Activated naive CD8-positive, alpha-beta T cell treated with anti-CD3 and anti-CD28 coated beads, Interleukin-2, amount 50 U/mL, for 16 hours (primary cell): ENCODE results near the gene DUSP14.

Experiments used
- DNase-seq: peaks from one replicate; pipeline ENCODE4 v3.0.0-alpha.2; 2020; ENCODE audit warnings: low read depth, low spot score

The DUSP14 gene

DNA sequence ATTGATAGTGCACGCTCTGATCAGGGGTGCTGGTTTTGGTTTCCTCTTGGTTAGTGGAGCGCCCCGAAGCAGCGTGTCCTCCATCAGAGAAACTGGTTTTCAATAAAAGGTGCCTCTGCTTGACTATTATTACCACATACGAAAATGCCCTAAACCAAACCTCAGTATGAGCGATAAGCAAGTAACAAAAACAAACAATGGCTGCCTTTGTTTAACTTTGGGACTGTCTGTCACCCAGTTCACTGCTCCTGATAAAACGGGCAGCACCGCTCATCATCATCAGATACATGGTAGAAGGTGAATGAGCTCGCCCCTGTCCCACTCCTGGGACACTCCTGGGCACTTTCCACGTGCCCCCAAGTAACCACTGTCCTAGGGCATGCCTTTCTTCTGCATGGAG lies 24.0 kb downstream of the DUSP14 start:
- DNase-seq = no peak

DNA sequence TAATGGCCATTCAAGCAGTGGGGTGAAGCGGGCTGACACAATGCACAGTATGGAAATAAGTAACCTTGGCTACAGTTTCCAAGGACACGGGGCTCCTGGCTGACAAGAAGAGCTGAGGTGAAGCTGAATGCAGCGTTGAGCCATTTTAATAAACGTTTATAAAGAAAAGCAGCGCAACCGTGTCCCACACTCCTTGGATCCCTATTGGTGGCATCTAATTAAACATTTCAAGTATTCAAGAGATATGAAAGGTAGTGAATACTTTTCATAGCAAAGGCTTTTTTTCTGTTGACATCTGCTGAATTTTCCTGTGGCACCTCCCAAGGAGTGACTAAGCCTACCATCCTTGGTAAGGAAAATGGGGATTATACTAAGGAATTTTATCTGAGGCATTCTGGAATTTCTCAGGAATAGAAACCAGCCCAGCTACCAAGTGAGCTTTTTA lies 26.5 kb downstream of the DUSP14 start:
- no peak for DNase-seq

DNA sequence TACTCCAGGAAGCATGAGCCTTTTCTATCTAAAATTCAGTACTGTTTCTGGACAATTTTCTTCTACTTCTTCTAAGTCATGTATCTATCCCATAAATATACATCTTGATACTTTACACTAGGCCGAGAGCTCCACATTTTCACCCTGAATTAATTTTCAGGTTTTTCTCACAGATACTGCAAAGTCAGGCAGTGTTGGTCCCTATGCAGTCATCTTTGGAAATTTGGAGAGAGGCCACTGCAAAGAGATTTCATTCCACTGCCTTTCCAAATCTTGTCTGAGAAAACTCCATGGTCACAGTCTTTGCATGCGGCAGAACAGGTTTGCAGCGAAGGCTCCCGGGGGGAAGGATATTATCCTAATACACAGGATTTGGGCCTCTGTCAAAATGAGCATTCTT lies 28.2 kb downstream of the DUSP14 start:
- no peak for DNase-seq

DNA sequence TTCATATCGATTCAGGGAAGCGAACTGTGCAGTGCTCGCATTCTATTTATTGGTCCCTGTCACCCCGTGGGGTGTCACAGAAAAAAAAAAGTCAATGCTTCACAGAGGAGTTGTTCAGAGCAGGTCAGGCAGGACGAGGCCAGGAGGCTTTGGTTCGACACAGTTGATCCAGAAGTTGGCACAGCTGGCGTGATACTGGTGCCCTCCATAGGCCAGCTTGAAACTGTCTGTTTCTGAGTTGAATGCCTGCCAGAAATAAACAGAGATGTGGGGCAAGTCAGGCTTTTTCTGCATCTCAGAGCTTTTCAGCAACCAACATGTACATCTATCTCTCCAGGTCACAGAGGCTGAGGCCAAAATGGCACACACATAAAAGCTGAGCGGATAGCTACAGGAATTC lies 29.1 kb downstream of the DUSP14 start:
- no peak for DNase-seq

DNA sequence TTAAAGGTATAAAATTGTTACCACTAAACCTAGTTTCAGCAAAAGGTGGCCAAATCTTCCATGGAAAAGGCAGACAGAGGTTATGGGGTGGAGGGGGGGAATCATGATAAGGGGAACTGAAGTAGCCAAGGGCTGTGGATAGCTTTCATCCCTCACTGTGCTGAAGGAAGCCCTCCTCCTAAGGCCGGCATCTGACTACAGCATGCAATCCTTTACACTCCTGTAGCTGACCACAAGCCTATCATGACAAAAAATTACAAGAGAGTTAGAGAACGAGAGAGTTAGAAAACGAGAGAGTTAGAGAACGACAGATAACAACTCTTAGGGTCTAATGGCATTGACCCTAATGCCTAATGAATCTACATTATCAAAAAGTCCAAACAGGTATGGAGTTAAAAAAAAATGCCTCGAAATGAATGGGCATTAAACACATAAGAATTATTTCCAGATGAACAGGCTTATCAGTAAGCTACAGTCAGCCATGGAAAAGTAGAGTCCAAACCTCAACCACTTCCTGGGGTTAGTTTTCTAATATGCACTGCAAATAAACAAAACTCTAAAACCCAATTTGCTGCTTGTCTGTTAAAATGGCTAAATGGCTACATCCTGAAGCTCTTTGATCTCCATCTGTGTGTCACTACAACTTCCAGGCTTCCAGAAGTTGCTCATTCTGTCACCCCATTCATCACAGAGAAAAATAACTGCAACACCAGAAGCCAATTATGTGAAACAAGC lies 29.7 kb downstream of the DUSP14 start:
- DNase-seq = no peak

DNA sequence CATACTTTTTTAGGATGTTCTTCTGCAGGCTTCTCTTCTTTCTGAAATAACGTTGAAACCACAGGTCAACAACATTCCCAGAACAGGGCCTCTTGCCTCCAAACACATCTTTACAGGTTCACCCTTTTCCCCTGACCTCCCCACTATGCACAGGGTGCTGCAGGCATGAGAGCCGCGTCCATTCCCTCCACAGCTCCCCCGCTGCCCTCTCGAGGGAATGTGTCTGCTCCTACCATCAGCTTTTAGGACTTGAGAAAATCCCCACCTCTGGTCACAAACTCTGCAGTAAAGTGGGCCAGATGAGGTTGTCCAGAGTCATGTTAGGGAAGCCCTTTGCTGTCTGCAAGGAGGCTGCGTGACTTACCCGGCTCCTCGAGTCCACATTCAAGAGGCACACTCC lies 30.5 kb downstream of the DUSP14 start:
- no peak for DNase-seq

DNA sequence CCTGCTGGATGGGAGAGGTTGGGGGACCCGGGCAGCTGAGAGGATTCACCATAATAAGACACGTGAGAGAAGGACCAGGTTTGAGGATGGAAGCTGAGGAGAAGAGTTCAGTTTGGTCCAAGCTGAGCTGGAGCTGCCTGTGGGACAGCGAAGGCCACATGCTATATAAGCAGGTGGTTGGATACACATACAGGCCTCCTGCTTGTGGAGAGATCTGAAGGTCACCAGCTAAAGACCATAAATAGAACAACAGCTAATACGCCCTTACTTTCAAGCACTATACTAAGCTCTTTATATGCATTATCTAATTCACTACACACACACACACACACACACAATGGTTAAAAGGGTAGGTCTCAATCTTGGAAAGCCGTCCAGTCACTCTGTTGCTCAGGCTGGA lies 32.1 kb downstream of the DUSP14 start:
- no peak for DNase-seq

DNA sequence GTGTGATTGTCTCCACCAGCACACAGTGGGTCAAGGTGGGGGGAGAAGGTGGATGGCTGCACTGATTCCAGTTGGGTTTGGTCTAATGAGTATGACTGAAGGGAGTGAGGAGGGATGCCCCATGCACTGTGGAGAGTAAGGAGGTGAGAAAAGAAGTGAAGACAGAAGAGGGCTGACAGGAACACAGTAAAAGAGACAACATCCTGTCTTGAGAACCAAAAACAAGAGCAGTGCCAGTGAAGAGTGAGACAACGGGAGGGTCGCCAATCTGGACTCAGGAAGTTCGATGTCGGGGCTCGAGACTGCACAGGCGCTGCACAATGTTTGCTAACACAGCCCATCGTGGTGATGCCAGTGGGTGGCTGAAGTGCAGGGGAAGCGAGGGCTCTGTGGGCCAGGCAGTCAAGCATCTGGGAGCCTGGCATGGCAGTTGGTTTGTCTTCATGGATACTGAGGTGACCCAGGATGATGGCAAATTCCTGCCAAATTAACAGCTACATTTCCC lies 34.1 kb downstream of the DUSP14 start:
- DNase-seq = no peak

DNA sequence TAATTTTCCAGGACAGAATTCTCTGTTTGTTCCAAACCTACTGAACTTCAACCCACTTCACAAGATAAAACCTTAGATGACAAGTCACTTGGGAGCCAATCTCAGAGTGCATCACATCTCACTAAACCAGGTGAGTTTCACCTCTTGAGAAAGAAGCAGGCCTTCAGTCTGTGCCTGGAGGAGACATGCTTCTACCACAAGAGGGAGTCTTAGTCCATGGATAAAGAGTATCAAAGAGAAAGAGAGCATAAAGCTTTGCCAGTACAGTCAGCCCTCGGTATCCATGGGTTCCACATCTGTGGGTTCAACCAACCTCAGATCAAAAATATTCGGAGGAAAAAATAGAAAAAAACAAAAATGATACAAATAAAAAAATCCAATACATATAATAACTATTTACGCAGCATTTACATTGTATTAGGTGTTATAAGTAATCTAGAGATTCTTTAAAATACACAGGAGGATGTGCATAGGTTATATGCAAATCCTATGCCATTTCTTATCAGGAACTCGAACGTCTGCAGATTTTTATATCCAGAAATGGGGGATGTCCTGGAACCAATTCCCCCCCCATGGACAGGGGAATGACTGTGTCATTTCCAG lies 37.7 kb downstream of the DUSP14 start:
- DNase-seq = no peak

DNA sequence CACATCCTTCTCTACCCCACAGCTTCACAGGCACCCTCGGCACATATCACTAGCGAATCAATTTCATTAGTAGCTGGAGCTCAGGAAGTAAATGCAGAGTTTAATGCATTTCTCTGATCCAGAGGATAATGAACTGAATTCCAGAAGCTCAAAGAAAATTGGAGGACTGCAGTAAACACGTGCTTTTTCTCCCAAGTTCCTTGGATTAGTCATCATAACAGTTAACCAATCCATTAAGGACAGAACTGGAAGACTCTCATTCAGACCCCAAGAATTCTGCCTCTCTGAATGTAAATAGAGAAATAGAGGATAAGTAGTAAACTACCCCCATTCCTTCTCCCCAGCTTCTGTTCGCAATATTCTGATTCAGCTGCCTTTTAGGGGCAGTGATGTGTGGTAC lies 40.7 kb downstream of the DUSP14 start:
- DNase-seq = no peak

DNA sequence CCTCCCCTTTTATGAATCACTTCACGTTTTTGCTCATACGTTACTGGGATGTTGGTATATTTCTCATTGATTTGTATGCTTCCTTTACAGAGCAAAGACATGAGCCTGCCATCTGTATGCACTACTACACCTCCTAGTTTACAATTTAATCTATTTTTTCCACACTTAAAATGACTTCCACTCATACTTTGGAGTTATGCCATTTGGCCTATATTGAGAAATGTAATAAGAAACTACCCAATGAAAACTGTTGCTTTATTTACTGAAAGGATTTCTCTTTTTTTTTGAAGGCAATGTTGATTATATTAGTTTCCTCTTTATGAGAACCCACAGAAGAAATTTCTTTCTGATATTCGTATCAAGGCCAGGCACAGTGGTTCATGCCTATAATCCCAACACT lies 43.1 kb downstream of the DUSP14 start:
- DNase-seq = no peak

DNA sequence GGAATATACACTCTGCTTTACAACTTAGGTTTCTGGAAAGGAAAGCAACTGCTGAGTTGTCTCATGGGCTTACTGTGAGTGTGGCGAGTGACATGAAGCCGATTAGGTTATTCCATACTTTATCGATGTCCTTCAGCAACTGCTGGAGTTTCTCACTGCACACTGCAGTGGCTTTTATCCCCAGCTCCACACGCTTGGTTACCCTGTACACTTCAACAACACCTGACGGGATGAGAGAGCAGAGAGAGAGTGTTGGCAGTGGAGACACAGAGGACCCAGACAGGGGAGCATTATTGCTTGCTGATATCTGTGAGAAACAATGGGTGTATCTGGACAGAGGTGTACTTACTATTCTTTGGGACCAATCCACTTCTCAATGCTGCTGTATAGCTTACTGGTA lies 46.2 kb downstream of the DUSP14 start:
- DNase-seq = no peak

DNA sequence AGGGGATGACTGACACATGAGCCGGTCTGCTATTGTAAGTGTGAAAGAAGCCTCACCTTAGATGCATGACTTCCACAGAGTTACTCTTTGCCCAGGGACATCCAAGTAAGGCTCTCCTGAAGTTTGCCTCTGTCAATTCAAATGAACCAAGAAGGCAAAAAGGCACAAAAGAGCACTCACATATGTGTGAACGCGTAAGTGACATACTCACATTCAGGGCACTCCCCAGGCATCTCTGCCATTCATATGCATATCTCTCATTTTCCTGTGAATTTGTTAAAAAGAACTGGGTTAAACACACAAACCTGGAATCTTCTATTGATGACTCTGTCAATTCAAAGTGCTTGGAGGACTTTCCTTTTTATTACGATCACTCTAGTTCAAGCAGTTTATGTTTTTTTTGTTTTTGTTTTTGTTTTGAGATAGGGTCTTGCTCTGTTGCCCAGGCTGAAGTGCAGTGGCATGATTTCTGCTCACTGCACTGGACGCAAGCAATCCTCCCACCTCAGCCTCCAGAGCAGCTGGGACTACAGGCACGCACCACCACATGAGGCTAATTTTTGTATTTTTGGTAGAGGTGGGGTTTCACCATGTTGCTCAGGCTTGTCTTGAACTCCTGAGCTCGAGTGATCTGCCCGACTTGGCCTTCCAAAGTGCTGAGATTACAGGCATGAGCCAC lies 49.4 kb downstream of the DUSP14 start:
- no peak for DNase-seq

DNA sequence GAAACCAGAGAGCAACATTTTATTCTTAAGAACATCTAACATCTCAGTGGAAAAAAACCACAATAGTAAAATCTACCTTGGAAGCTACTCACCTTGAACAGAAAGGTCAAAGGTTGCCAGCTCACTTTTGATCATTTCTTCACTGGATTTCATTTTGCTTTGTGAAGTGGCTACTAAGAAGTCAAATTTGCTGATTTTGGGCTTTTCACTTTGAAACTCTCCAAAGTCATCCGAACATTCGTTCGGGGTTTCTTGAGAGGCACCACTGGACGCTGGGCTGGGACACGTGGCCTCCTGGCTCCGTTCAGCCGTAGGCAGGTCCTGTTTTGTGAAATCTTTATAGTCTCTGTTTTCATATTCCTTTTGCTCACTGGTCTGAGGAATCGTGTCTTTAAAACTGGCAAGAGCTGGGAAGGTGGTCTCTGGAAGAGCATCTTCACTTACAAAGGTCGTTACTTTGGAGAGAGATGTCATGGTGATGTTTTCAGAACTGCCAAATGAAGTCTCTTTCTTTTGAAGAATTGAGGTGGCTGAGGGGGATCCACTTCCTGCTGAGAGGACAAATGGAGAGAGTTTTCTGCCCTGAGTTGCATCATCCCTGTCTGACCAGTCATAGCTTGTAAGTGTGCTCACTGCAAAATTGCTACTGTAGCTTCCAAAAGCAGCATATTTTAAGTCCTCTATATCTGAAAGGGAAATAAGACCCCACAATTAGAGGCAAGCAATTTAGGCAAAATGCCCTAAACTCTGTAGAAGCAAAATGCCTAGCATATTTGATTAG lies 52.4 kb downstream of the DUSP14 start:
- DNase-seq = no peak

DNA sequence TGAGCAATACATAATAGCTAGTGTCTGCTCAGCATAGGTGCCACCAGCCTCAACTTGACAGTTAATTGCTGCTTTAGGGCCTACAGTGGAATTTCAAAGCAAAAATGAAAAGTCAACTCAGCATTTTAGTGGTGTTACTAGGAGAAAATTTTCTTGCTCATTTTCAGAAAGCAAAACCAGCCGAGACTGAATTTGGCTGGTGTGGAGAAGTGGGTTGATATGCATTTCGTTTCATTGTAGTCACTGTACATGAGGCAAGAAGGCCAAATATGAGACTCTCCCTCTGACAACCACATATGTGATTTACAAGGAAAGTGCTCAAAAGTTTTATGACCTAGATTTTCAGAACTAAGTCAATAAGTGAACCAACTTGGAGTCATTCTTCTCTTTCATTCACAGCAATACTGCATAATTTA lies 54.0 kb downstream of the DUSP14 start:
- DNase-seq = no peak

DNA sequence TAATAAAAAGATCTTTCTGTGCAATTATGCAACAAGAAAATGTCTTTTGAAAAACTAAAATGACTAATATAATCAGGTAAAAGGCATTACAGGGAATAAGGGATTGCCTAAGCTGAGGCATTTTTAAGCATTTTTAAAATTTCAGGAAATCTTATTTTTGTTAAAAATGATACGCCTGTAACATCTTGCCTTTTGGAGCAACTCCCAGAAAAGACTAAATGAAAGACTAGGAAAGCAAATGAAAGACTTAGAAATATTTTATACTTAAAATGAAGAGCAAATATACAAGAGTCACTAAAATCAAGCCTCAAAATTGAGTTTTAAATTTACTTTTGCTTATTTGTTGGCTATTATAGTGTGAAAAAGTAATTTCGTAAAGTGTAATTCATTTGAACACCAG lies 55.8 kb downstream of the DUSP14 start:
- DNase-seq = no peak

DNA sequence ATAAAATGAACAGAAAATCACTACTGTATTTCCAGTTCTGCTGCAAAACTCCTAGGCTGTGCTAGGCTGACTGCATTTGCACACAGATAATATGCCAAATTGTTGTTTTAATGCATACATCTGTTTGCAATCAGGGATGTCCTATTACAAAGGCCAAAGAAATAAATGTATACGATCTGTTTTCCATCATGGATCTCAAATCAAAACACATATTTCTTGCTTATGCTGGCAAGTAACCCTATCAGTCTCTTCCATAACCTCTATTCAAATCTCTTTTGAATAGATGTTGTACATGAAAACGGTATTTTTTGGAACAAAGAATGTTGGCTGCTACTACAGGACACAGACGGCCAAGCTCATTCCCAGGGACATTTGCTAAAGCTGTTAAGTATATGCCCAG lies 56.6 kb downstream of the DUSP14 start:
- no peak for DNase-seq

DNA sequence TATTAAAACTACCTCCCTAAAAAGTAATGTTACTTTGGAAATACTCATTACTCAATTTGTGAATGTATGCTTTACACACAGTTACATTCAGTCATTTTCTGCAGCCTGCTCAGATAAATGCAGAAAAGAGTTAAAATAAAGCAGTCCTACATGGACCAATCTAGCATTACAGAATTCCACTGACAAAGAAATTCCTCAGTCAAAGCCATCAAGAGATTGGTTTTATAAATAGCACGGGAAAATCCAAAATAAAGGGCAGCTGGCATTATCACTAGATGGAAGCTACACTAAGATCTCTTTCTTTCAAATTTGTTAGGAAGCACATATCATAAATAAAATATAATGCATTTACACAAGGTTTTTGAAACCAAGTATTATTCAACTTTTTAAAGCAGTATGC lies 58.3 kb downstream of the DUSP14 start:
- DNase-seq = no peak

DNA sequence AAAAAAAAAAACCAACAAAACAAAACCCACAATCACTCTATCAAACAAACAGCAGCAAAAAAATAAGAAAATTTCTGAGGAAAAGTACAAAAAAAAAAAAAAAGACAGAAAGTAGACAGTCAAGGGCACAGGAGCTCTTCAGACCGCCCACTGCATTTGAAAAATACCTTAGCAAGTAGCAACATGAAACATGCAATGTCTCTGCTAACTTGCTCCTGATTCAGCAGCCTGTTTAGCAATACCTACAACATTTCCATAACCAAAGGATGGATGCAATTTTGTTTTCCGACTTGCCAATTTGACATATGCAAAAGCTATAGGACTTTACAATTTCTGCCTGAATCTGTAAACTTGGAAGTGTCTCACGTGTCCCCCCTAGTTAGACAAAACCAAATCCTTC lies 62.1 kb downstream of the DUSP14 start:
- DNase-seq = no peak

DNA sequence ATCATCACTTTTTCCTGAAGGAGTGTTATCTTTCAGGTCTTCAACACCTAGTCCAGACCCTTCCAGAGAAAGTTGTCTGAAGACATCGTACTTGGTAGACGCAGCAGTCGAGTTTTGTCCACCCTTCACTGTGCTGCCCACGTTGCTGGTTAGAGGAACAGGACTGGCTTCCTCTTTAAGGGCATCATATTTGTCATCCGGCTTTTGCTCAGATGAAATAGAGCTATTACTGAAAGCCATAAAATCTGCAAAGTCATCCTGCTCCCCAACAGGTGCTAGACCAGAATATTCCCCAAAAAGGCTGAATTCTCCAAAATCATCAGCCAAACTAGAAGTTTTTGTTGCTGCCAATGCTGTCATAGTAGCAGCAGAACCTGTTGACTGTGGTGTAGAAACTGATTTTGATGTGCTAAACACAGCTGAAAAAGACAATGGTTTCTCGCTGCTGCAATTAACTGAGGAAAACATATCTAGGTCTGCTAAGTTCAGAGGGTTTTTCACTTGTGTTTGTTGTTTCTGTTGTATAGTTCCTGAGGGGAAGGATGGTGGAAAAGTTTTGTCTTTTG lies 63.8 kb downstream of the DUSP14 start:
- no peak for DNase-seq

DNA sequence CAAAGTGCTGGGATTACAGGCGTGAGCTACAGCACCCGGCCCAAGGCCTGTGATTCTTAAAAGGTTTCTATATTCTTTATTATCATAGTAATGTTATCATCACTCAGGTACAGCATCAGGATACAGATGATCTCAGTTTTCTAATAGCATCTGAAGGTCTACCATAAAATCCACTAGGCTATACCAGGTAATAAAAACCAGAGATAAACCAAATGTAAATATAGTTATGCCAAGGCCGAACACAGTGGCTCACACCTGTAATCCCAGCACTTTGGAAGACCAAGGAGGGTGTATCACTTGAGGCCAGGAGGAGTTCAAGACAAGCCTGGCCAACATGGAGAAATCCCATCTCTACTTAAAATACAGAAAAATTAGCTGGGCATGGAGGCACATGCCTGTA lies 65.7 kb downstream of the DUSP14 start:
- DNase-seq = no peak

DNA sequence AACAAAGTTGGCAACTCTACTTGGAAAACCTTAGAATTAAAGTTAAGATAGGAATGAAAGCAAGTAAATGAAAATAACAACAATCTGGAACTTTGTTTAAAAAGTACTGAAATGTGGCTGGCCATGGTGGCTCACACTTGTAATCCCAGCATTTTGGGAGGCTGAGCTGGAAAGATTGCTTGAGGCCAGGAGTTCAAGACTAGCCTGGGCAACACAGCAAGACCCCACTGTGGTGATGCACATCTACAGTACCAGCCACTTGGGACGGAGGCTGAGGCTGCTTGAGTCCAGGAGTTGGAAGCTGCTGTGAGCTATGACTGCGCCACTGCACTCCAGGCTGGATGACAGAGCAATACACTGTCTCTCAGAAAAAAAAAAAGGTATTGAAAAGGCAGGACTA lies 67.8 kb downstream of the DUSP14 start:
- no peak for DNase-seq
